Hepatocyte (in vitro differentiated cells): Measurements from ENCODE around the gene SASH3.

ENCODE experiments used
- CTCF ChIP-seq: fragments of 200-600 bp; sonication (generic); IDR thresholded peaks from 2 replicates; pipeline ENCODE4 v1.5.1; 2016; ENCODE audit warnings: antibody characterized with exemption, mild to moderate bottlenecking; ENCODE audit not compliant: poor library complexity
- EZH2 ChIP-seq: fragments of 200-600 bp; sonication (generic); IDR thresholded peaks from 2 replicates; pipeline ENCODE4 v1.6.1; 2016; ENCODE audit warnings: antibody characterized with exemption, mild to moderate bottlenecking, borderline replicate concordance

- no peak for TF ChIP-seq CTCF
- no peak for TF ChIP-seq EZH2
Measured at GRCh38 chrX:129823522-129823921, 43.8 kb downstream of the SASH3 start.
